DMS 273 (cell line): ENCODE data around the gene SLC22A23.

Experiments
- DNase-seq: peaks from one replicate; lab custom pipeline; 2025; ENCODE audit not compliant: unreplicated experiment; lab: John Stamatoyannopoulos, UW

SLC22A23 gene

DNA sequence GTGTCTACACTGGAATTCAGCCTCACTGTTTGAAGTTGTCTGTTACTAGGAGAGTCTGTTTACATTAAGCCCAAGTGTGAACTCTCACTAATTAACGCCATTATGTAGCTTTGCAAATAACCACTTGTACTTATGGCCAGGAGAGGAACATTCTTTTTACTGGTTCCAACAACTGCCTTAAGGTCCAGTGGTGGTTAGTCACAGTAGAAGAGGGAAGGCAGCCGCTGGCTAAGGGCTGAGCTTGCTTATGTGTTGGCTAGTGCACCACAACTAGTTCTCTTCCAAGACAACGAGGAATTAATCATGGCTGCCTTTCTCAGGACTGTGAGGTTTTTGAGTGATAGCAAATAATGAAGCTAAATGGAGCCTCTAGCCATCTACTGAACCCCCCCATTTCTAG is 14.9 kb upstream of the SLC22A23 start:
- no peak for DNase-seq

DNA sequence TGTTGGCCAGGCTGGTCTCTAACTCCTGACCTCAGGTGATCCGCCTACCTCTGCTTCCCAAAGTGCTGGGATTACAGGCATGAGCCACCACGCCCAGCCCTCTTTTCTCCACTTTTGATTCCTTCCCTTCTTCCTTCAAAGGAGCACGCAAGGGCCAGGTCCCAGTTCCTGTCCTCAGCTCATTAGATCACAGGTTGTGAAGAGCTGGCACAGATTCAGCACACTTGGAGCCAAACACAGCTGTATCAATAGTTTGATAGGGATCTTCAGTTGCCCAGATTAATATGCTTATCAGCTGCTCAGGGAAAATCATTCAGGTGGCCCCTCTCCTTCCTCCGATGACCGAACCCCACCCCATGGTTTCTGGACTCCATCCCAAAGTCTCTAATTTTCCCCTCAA is 14.4 kb upstream of the SLC22A23 start:
- DNase-seq: no peak

DNA sequence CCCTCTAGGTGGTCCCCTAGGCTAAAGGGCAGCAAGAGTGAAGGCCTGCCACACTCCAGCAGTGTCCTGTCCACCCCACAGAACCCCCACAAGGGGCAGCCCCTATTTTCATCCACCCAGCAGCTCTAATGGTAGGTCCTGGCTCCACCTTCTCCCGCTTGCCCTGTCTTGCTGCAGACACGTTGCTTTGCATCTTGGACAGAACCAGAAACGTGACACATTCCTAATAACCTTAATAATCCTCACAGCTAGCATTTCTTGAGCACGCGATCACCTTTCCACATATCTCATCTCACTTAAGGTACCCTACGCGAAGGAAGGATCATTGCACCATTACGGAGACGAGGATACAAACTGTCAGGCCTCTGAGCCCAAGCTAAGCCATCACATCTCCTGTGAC is 11.7 kb upstream of the SLC22A23 start:
- DNase-seq: no peak

DNA sequence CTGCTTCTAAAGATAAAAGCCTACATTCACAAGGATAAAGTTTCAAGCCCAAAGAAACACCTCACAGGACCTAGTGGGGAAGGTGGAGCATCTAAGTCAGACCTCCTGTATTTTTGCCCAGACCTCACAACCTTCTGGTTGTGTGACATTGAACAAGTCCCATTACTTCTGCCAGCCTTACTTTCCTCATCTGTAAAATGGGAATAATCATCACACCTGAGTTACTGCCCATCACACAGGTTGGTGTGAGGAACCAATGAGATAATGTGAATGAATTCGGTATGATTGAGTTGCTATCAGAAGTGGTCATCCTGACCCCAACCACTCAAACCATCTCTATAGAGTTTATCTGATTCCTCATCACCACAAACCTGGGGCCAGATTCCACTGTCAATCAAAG is 11.1 kb upstream of the SLC22A23 start:
- no peak for DNase-seq

DNA sequence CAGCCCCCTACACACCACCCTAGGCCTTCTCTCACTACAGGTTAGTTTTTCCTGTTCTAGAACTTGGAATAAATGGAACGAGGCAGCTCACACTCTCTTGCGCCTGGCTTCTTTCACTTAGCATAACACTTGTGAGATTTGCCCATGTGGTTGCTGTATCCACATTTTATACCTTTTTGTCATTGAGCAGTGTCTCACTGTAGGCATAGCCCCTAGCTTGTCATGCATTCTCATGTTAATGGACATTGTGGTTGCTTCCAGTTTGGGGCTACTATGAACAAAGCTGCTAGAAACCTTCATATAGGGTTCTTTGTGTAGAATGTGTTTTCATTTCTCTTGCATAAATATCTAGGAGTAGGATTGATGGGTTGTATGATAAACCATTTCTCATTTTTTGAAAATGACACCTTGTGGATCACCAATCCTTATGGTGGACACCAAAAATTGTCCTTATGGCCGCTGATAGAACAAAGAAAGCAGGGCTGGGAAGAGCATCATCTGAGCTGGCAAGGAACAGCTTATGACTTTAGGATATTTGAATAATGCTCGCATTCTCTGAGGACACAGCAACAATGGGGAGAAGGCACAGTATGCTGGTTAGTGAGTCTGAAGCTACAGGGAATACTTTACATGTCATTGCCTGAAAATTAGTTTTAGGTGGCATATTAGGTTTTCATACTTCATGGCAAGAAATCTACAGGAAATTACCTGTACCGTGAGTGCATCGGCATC is 9.8 kb upstream of the SLC22A23 start:
- no peak for DNase-seq

DNA sequence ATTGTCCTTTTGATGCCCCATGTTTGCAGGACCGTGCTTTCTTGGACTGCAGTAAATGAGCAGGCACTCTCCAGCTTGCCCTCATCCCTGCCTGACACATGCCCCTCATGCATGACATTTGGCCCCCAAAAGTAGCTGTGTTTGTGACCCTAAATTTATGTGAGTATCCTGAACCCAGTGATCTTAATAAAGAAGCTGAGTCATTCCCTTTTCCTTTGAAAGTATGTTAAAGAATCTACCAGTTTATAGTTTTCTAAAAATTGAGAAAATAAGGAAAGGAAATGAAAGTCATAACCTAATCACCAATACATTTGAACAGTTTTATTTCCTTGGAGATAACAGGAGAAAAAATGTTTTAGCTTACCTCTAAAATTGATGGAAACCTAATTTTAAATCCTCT is 3.4 kb upstream of the SLC22A23 start:
- no peak for DNase-seq

DNA sequence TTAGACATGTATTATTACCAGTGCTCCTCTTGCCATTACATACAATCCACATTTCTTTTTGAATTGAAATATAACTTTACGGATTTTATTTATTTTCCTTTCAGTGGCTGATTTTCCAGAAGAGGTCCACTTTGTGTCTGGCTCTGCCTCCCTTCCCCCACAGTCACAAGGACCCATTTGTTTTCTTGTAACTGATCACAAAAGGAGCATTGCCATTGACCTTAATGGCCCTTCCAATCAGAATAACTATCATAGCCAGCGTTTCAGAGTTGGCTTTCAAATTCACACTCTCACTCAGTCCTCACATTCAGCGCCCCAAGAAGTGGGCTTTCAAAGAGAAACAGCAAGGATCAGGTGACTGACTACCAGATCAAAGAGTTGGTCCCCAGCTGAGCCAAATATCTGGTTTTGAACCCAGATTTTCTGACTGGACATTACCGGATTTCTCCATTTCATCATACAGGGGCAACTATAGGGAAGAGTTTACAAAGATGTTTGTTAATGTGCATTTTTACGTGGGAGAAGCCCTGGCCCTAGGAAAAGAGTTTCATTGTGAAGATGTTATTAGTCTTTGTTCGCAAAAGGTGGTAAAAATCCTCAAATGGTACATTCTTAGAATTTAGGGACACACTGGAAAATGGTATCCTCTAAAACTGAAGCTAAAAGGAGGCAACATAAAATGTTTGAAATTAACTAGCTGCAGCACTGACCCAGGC is 2.0 kb upstream of the SLC22A23 start:
- DNase-seq: no peak

DNA sequence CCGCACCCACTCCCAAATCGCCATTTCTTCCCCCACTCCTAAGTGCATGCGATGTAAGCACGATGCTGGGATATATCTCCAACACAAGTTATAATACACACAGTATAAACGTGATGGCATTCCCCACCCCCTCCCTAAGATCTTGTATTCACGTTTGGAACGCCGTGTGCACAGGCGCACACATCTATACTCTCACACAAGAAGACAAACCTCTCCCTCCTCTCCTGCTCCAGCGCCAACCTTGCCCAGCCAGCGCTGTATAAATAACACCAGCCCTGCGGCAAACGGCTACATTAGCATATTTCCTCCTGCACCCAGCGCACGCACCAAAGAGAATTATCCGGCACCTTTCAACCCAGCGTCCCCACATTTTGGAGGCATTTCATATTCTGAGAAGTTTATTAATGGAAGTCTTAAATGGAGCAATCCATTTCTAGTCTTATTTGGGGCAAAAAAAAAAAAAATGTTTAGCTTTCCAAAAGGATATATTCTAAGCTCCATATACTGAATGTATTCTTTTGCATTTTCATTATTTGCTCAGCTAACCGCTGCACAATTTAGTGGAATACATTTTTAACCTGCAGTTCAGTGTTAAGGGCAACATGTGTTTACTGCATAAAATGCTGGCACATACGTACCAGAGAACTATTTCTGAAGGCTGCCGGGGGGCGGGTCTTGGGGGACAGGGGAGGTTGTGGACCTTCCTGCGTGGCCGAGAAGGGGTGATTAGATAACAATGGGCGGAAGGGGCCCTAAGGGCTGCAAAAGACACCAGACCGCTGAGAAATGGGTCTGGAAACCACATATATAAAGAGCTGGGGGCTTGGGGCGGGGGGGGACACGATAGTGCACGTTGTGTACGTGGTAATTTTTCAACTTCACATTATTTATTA is 1.1 kb upstream of the SLC22A23 start:
- peak; percentile 87 for DNase-seq

DNA sequence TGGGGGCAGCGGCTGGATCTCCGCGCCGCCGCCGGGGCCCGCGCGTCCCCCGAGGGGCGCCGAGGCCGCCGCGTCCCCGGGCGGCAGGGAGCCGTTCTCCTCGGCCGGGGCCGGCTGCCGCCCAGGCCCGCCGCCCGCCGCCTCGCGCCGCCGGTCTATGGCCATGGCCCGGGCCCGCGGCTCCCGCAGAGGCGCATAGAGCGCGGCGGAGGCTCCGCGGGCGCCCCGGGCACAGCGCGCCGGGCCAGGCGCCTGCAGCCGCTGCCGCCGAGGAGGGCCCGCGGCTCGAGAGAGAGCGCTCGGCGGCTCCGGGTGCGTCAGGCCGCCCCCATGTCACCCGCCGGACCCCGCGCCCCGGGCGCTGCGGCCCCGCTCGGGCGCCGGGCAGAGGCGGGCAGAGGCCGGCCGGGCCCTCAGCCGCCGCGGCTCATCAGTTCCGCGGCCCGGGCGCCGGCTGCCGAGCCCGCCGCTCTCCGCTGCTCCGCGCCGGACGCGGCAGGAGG is 404 bp downstream of the SLC22A23 start:
- DNase-seq: peak; percentile 71

DNA sequence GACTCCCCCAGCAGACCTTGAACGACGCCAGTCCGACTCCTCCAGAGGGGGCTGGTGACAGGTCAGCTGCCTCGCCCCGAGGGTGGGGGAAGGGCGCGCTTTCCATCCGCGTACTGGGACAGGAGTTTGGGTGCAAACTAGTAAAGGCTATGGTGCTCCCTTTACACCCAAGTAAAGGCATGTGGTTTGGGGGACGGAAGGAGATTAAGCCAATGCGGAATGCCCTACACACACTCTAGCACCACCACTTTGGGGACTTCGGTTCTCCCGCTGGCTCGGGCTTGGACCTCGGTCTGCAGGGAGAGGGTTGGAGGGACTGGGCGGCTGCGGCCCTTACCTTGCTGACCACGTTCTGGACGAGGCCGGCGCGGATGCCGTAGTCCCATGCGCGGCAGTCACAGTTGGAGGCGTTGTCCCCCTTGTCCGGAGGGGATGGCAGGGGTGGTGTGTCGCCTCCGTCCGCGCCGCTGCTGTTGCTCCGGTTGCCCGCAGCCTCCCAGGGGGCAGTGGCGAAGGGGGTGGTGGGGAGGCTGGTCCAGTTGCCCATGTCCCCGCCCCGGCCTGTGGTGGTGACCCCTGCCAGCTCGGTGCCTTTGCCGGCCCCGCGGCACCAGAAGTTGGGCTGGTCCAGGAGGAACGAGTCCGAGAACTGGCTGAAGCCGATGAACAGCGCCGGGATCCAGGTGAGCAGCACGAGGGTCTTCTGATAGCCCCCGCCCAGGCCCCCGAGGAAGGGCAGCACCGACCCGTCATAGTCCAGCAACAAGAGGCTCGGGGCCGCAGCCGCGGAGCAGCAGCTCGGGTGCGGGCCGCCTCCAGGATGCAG is 1.1 kb downstream of the SLC22A23 start:
- DNase-seq: peak; percentile 41

DNA sequence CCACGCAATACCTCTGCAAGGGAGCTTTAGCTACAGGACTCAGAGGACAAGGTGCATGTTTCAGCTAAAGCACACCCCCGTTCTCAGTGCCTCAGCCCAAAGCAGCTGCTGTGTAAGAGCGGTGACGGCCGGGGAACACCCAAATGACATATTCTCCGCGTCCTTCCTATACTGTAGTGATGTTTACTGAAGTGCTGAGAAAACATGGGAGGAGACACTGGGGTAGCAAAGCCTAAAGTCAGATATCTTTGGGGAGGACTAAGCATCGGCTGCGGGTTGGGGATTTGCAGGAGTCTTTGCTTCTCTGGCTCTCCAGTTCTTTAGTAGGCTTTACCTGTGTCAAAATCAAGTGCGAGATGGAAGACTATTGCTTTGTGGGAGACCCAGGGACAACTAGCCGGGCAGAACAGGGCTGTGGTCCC is 1.7 kb downstream of the SLC22A23 start:
- DNase-seq: no peak

DNA sequence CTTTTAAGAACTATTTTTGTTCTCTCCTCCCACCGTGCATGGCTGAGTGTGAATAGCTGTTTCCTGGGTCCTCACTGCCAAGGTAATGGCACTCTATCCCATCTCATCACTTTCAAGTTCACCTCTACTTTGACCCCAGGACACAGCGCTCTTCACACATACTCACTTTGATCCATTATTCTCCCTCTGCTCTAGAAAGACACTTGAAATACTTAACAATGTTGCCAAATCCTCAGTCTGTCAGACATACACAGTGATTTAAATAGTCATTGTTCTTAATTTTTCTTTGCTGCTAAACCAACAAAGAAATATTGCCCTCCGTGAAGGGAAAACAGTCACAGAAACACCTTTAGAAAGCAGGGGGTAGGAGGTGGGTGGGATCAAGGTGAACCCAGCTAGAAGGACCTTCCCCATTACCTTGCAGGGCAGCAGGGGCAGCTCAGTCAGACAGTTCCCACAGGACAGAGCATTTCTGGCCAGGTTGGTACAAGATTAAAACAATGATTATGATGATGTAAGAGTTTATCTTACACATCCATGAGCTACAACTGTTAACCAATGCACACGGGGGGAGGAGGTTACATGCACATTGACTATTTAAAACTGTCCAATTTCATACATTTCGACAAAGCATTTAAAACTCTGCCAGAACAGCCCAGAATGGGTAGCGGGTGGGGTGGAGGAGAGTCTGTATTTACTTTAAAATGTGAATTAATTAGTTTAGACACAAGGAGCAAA is 2.4 kb downstream of the SLC22A23 start:
- DNase-seq: no peak

DNA sequence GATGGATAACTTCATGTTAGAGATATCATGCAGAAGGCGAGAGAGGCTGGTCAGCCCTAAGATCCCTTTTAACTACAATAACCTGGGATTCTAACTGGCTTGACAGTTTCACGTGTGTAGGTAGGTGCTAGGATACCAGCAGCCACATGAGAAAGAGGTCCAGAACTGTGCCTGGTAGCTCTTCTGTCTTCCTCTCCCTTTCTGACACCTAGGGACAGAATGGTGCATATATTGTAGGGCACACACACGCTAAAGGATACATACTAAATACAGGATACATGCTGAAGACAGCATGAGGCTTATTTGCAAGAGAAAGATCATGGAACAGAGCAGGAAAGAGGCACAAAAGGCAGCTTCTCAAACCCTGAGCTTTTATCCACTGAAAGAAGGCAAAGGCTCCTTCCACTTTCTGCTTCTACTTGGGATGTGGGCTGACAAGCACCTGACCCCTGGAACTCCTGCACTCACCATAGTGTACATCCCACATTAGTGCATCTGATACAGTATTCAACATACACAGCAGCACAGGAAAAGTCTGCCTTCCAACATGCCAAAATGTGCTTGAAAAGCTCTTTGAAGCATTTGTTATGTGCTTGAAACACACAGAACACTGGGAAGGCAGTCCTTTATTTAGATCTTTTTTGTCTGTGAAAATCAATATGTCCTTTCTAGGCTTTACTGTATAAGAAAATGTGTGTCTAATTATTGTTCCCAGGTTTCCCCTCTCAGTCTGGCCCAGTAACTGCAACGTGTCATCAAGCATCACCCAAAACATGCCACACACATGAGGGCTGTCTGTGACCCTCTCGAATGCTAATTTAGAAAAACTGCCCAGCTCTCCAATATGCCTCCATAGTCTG is 3.2 kb downstream of the SLC22A23 start:
- no peak for DNase-seq

DNA sequence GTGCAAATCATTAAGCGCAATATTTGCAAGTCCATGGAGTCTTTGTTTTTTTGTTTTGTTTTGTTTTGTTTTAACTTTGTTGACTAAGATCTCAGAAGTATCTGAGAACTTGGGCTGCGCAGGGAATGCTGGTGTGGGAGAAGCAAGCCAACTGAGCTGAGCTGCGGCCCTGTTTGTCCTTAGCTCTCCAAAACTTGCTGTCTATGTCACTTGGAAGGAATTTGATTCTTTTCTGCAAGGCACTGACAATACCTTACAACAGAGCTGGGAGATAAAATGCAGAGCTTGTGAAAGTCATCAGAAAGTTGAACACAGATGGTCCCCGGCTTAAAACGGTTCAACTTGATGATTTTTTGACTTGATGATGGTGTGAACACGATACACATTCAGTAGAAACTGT is 5.4 kb downstream of the SLC22A23 start:
- DNase-seq: no peak

DNA sequence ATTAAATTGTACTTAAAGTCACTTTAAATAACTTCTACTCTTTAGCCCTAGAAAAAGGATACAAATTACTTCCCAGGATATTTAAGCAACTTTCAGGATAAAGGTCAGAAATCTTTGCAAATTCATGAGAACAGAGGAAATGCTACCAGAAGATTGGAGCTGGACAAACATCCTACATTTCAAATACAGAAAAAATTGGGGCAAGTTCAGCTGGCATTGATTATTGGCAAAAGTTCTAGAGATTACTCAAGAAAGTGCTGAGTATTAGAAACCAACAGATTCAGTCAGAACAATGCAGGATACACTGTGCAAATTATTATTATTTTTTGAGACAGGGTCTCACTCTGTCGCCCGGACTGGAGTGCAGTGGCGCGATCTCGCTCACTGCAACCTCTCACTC is 6.0 kb downstream of the SLC22A23 start:
- no peak for DNase-seq

DNA sequence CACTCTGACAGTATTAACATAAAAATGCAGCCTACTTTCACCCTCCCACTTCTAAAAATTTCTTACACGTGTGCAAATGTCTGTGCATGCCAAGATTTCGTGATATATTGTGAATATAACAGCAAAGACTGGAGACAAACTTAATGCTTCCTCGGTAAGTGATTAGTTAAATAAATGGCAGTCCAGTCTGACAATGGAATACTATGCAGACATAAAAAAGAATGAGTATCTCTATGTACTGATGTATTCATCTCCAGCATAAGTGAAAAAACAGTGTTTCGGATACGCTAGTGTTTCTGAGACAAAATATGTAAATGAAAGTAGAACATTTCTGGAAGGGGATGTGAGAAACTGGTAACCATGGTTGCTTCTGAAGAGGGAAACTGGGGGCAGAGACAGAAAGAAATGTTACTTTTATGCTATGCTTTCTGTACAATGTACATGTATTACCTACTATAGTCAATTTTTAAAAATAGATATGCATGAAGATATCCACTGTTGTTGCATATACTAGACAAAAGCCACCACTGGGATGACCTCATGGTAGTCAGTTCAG is 7.0 kb downstream of the SLC22A23 start:
- no peak for DNase-seq

DNA sequence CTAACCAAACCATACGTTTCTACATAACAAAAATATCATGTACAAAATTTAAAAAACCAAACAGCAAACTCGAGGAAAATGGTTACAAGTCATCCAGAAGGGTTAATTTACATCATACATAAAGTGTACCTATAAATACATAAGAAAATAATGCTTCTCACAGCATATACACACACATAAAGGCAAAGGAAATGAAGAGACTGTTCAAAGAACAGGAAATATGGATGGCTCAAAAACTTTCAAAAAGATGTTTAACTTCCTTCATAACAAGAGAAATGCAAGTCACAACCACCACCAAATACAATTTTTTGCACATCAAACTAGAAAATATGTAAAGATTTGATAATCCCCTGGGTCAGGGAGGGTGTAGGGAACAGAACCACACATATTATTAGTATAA is 7.5 kb downstream of the SLC22A23 start:
- DNase-seq: no peak

DNA sequence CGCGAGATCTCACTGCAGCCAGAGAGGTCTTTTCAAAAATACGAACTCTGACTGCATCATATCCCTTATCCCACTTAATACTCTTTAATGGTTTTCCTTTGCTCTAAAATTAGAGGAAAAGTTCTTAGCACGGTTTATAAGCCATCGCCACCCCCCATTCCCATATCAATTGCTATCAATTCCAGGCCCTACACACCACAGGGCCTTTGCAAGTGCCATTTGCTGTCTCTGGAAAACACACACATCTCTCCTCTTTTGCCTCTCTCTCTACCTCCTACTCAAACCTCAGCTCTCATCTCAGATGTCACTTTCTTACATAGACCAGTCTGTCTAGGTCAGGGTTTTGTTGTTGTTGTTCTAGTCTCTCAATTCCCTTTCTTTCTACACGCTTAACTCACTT is 9.8 kb downstream of the SLC22A23 start:
- no peak for DNase-seq

DNA sequence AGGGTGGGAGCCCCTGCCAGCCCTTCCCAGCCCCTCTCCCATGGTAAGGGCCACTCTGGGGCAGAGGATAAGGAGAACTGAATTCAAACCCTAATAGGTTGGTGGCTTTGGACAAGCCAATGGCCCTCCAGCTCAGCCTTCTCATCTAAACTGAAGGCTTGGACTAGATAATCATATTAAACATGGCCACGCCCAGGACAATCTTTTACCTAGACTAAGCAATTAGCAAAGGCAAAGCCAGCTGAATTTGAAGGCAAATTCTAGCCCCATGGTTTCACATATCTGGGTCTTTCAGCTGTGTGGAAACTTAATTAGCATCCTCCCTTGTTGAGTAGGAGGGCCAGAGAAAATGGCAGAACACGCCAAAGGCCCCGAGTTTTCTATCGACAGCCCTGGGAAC is 10.7 kb downstream of the SLC22A23 start:
- DNase-seq: no peak
